Measurements from ENCODE around the gene SPATS2.
"Not testable (repeated sequence)": the region's sequence is repeated elsewhere in the genome, so short reads cannot be mapped to it uniquely, and the experiment has no call there.

DNA sequence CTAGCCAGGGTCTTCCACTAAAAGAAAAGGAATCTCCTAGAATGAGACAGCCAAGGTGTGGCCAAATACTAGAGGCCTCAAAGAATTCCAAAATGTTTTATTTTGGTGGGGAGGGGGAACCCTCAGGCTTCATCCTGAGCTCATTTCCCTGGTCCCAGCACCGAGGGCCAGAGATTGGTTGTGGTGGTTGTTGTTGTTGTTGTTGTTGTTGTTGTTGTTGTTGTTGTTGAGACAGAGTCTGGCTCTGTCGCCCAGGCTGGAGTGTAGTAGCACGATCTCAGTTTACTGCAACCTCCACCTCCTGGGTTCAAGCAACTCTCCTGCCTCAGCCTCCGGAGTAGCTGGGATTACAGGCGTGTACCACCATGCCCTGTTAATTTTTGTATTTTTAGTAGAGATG lies 166.9 kb downstream of the SPATS2 start:
- TF ChIP-seq, protein P1, sequence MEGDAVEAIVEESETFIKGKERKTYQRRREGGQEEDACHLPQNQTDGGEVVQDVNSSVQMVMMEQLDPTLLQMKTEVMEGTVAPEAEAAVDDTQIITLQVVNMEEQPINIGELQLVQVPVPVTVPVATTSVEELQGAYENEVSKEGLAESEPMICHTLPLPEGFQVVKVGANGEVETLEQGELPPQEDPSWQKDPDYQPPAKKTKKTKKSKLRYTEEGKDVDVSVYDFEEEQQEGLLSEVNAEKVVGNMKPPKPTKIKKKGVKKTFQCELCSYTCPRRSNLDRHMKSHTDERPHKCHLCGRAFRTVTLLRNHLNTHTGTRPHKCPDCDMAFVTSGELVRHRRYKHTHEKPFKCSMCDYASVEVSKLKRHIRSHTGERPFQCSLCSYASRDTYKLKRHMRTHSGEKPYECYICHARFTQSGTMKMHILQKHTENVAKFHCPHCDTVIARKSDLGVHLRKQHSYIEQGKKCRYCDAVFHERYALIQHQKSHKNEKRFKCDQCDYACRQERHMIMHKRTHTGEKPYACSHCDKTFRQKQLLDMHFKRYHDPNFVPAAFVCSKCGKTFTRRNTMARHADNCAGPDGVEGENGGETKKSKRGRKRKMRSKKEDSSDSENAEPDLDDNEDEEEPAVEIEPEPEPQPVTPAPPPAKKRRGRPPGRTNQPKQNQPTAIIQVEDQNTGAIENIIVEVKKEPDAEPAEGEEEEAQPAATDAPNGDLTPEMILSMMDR (IDR thresholded peaks at IDR 0.05) = not testable (repeated sequence)
- not testable (repeated sequence) for TF ChIP-seq POLR2A (IDR thresholded peaks at IDR 0.05); POLR2AphosphoS5 (IDR thresholded peaks at IDR 0.05); EP300 (IDR thresholded peaks at IDR 0.05; ENCODE audit: low read depth)

All from transverse colon (tissue), 4 donors.